K562 (cell line): ENCODE measurements around the gene DMD. TPM values are rescaled to one million over a fixed set of nuclear protein-coding genes. Genes with fewer than 3 reads are reported as not detected.

Experiments
- ATAC-seq: fragments of 200-7000 bp; cut with Tn5 transposase; 3 replicates; pipeline ENCODE4 v1.9.1; 2020; ENCODE audit warnings: moderate library complexity
- BruUV-seq: library from RNA; stranded (reverse); fragments of 400-500 nt; replicated peaks from 2 replicates; lab custom pipeline; 2021; lab: Mats Ljungman, UMichigan
- CTCF ChIA-PET: fragments of 300-600 bp; formaldehyde crosslinking; extraction: SDS; loops from one replicate; lab custom pipeline; 2021; ENCODE audit warnings: low intra/inter-chr PET ratio; lab: Yijun Ruan, JAX
- POLR2A ChIA-PET: fragments of 300-600, 350-650 bp; sonication (Branson Sonifier 250); formaldehyde crosslinking; extraction: SDS; loops from one replicate; lab custom pipeline; 2021; ENCODE audit warnings: antibody characterized with exemption, inconsistent platforms; lab: Yijun Ruan, JAX
- DNase-seq, 4 experiments: peaks; one replicate each; pipeline versions ENCODE4 v3.0.0 to v3.0.0-alpha.2; 2011 to 2018; ENCODE audit warnings: low spot score in 3 of 4, mixed read lengths in 3 of 4; ENCODE audit errors: extremely low read depth in 1 of 4
- FAIRE-seq: peaks from 2 replicates; lab custom pipeline; 2011; peaks lifted over from hg19 to GRCh38; lab: Jason Lieb, UNC
- H2AFZ ChIP-seq: 2 replicates; pipeline ENCODE4 v1.6.0; 2011; ENCODE audit warnings: low read depth, low read length, control low read depth, inconsistent platforms
- H3K27ac ChIP-seq: fragments of 200-600 bp; 3 replicates; pipeline ENCODE4 v1.8.0; 2011; ENCODE audit warnings: low read depth, mild to moderate bottlenecking, control low read depth, inconsistent platforms, low read length, moderate library complexity, mixed read lengths; ENCODE audit errors: extremely low read depth
- H3K27me3 ChIP-seq, 2 experiments: fragments of 300-600 bp in 1 of 2; 2 replicates in 1 of 2; 3 replicates in 1 of 2; pipeline versions ENCODE4 v1.6.0 to v1.8.0; 2011; ENCODE audit warnings: inconsistent platforms in 2 of 2, low read length in 2 of 2, mild to moderate bottlenecking in 1 of 2, mixed read lengths in 1 of 2, moderate library complexity in 1 of 2; ENCODE audit not compliant: control insufficient read depth in 2 of 2, insufficient read depth in 2 of 2
- H3K36me3 ChIP-seq: fragments of 300-600 bp; 3 replicates; pipeline ENCODE4 v1.8.0; 2011; ENCODE audit warnings: mild to moderate bottlenecking, low read length, inconsistent platforms; ENCODE audit not compliant: control insufficient read depth, insufficient read depth
- H3K4me1 ChIP-seq, 2 experiments: fragments of 200-600 bp in 1 of 2; replicated peaks in 1 of 2; 2 replicates in 1 of 2; 3 replicates in 1 of 2; pipeline versions ENCODE4 v1.5.1 to v1.8.0; 2011; ENCODE audit warnings: inconsistent platforms in 2 of 2, low read length in 2 of 2, mild to moderate bottlenecking in 1 of 2, mixed read lengths in 1 of 2, moderate library complexity in 1 of 2; ENCODE audit not compliant: control insufficient read depth in 2 of 2, insufficient read depth in 2 of 2
- H3K4me2 ChIP-seq: 2 replicates; pipeline ENCODE4 v1.6.1; 2011; ENCODE audit warnings: low read length, control low read depth, inconsistent platforms, mixed read lengths; ENCODE audit not compliant: insufficient read depth
- H3K4me3 ChIP-seq: fragments of 200-600 bp; sonication (generic), shearing (Covaris generic); 2 replicates; pipeline ENCODE4 v1.5.1; 2016; ENCODE audit warnings: control low read depth, inconsistent platforms
- H3K79me2 ChIP-seq: fragments of 200-600 bp; 3 replicates; pipeline ENCODE4 v1.8.0; 2011; ENCODE audit warnings: low read length, inconsistent platforms; ENCODE audit not compliant: control insufficient read depth, insufficient read depth
- H3K9ac ChIP-seq, 2 experiments: 2 replicates each; pipeline versions ENCODE4 v1.6.0 to v1.6.1; 2011; ENCODE audit warnings: low read depth in 2 of 2, low read length in 2 of 2, control low read depth in 1 of 2, inconsistent platforms in 1 of 2, mild to moderate bottlenecking in 1 of 2, mixed read lengths in 1 of 2; ENCODE audit not compliant: insufficient read depth in 1 of 2
- H3K9me1 ChIP-seq: one replicate; pipeline ENCODE4 v1.6.0; 2011; ENCODE audit warnings: inconsistent platforms, mild to moderate bottlenecking, low read length, moderate library complexity; ENCODE audit not compliant: control insufficient read depth, insufficient read depth
- H3K9me3 ChIP-seq: replicated peaks from 2 replicates; pipeline ENCODE4 v1.5.1; 2011; ENCODE audit warnings: low read depth, low read length, inconsistent platforms; ENCODE audit not compliant: control insufficient read depth, insufficient read depth
- H4K20me1 ChIP-seq: replicated peaks from 2 replicates; pipeline ENCODE4 v1.6.1; 2011; ENCODE audit warnings: low read length, inconsistent platforms, mixed read lengths; ENCODE audit not compliant: control insufficient read depth, insufficient read depth
- AFF1 ChIP-seq, 2 experiments: fragments of 450-650 bp; IDR thresholded peaks; 2 replicates each; pipeline ENCODE4 v1.6.1; 2018; ENCODE audit warnings: mild to moderate bottlenecking in 2 of 2, low read depth in 1 of 2; ENCODE audit not compliant: partially characterized antibody in 2 of 2
- ATF6 ChIP-seq: sonication (generic); formaldehyde crosslinking; IDR thresholded peaks from 2 replicates; pipeline ENCODE4 v1.4.0; 2020; ENCODE audit warnings: mild to moderate bottlenecking, missing genetic modification reagents
- E2F8 ChIP-seq: fragments of 450-650 bp; IDR thresholded peaks from 2 replicates; pipeline ENCODE4 v1.7.1; 2018; ENCODE audit warnings: mild to moderate bottlenecking, low read depth; ENCODE audit not compliant: partially characterized antibody
- HDAC3 ChIP-seq: fragments of 450-650 bp; IDR thresholded peaks from 2 replicates; pipeline ENCODE4 v1.6.1; 2018; ENCODE audit warnings: borderline replicate concordance, mild to moderate bottlenecking, moderate library complexity; ENCODE audit not compliant: partially characterized antibody
- POLR3G ChIP-seq: IDR thresholded peaks from 2 replicates; pipeline ENCODE4 v1.6.1; 2011; ENCODE audit not compliant: insufficient read length, insufficient replicate concordance; ENCODE audit errors: extremely low read depth
- SOX6 ChIP-seq: fragments of 450-650 bp; IDR thresholded peaks from 2 replicates; pipeline ENCODE4 v1.6.1; 2014; ENCODE audit warnings: mild to moderate bottlenecking
- SRSF1 ChIP-seq: fragments of 200-400 bp; formaldehyde crosslinking; IDR thresholded peaks from 2 replicates; pipeline ENCODE4 v1.6.1; 2017; ENCODE audit warnings: mild to moderate bottlenecking, low read depth, low read length, moderate library complexity
- TBP ChIP-seq: optimal IDR thresholded peaks from 2 replicates; pipeline ENCODE3; 2011; ENCODE audit warnings: low read depth, low read length, improper control_type of control experiment
- ZNF224 ChIP-seq: sonication (generic); formaldehyde crosslinking; IDR thresholded peaks from 2 replicates; pipeline ENCODE4 v1.8.0; 2022; ENCODE audit warnings: mild to moderate bottlenecking, missing genetic modification reagents
- ZNF253 ChIP-seq: fragments of 250-450 bp; sonication (Bioruptor Pico); conservative IDR thresholded peaks from 2 replicates; pipeline ENCODE4 v1.6.1; 2021; ENCODE audit warnings: mild to moderate bottlenecking
- ZNF316 ChIP-seq: fragments of 450-650 bp; IDR thresholded peaks from 2 replicates; pipeline ENCODE4 v1.6.1; 2016
- WGBS: fragments of 100-300 bp; shearing (Covaris generic); methylation state at CpG from one replicate; pipeline ENCODE4 v1.1.6; 2016; ENCODE audit warnings: low coverage, mixed read lengths; ENCODE audit not compliant: insufficient coverage; ENCODE audit errors: missing lambda C conversion rate; 5-methylcytosine and 5-hydroxymethylcytosine counted together
- in situ Hi-C: fragments of 300-500 bp; cut with MboI; formaldehyde crosslinking; loops from 4 replicates; pipeline ENCODE4 v1.15.0; 2018; ENCODE audit warnings: inconsistent platforms, mixed read lengths
- intact Hi-C: fragments of 100-400 bp; cut with micrococcal nuclease; formaldehyde crosslinking; loops from 2 replicates; pipeline ENCODE4 v1.14.2; 2022
- polyA plus RNA-seq, 8 experiments: library from polyadenylated mRNA; depleted of rRNA in 4 of 8; stranded (reverse) in 5 of 8; unstranded in 3 of 8; fragments of >200 nt; fragmentation: Nextera tagmentation in 2 of 8; fragmentation: Illumina TruSeq in 1 of 8; extraction: Ambion mirVana in 2 of 8; extraction: Trizol in 1 of 8; gene quantifications; 2 replicates each; pipeline versions ENCODE4 v1.2.1 to v1.2.3, GENCODE V29; 2011 to 2014; ENCODE audit warnings: inconsistent platforms in 1 of 8, missing spikeins in 1 of 8
- total RNA-seq, 7 experiments: library from RNA; depleted of rRNA in 6 of 7; stranded (reverse); fragments of >200 nt in 6 of 7; fragmentation: Illumina TruSeq in 2 of 7; extraction: Trizol in 2 of 7; gene quantifications; 2 replicates each; pipeline versions ENCODE4 v1.2.1 to v1.2.3, GENCODE V29; 2011 to 2021; ENCODE audit warnings: low replicate concordance in 1 of 7

The DMD gene
- total and polyA plus RNA-seq, 9 of the 15 experiments (the other 6 are each of a cell fraction or from before 2014, with no cell fraction given) = 3.8 to 20.4 (median 11.4) TPM

GRCh38 chrX:31243804-31244203 is 1967.5 kb downstream of the DMD start:
- in situ Hi-C loops (no loop called here), intact Hi-C loops (no loop called here)
- Histone ChIP-seq H3K9ac (no peak overlapping the region), H3K9me3 (no peaks in the 10 kb centered on the region), H3K27ac (no peak overlapping the region), H3K79me2 (no peaks in the 10 kb centered on the region), H2AFZ (no peak overlapping the region), H3K4me2 (no peak overlapping the region), H3K9me1 (no peaks in the 10 kb centered on the region), H3K36me3 (no peaks in the 10 kb centered on the region), H3K4me3 (no peak overlapping the region), H3K27me3 (no peaks in the 10 kb centered on the region), H4K20me1 (no peaks in the 10 kb centered on the region), H3K4me1 (no peaks in the 10 kb centered on the region)
- ChIA-PET CTCF (no interaction called here), POLR2A (no interaction called here)
- 9% methylated on average over 3 of the region's 3 CpGs for WGBS
- FAIRE-seq (no peak), ATAC-seq (no peak), DNase-seq (no peak)
- no TSS peak for BruUV-seq
- TF ChIP-seq SOX6 (no peak), SRSF1 (no peak), E2F8 (no peak), ATF6 (CRISPR knock-in tag) (no peak), TBP (no peak), AFF1 (IDR thresholded peaks at IDR 0.05; ENCODE audit: low read depth in 1 of 2, partially characterized antibody in 2 of 2) (no peak), ZNF253 (CRISPR knock-in tag) (no peak), ZNF224 (CRISPR knock-in tag) (no peak), POLR3G (no peak), ZNF316 (no peak), HDAC3 (no peak)
- TF ChIP-seq, all 486 proteins: peak for 0
